ENCODE results near the gene ADH4. TPM values are rescaled to one million over a fixed set of nuclear protein-coding genes. Genes with fewer than 3 reads are reported as not detected.

The ADH4 gene
- total RNA-seq, 2 experiments from 2014 or later, result not detected

- Histone ChIP-seq H3K9me2 (ENCODE audit: insufficient read depth, low read length) (no peaks in the 10 kb centered on the region), H4K20me1 (ENCODE audit: insufficient read depth, low read length) (no peaks in the 10 kb centered on the region), H2AFZ (ENCODE audit: low read length) (no peak overlapping the region), H3K36me3 (ENCODE audit: insufficient read depth, low read length) (no peaks in the 10 kb centered on the region), H3K9me3 (ENCODE audit: low read length) (no peaks in the 10 kb centered on the region), H3K4me1 (ENCODE audit: insufficient read depth, low read length, poor library complexity, severe bottlenecking) (no peaks in the 10 kb centered on the region), H3K4me2 (ENCODE audit: low read length) (no peak overlapping the region), H3K27ac (ENCODE audit: low read depth, low read length, poor library complexity, severe bottlenecking) (no peak overlapping the region), H3K4me3 (ENCODE audit: low read depth, low read length, poor library complexity, severe bottlenecking) (no peak overlapping the region), H3K79me2 (ENCODE audit: insufficient read depth, low read depth, low read length) (no peaks in the 10 kb centered on the region)
- BruUV-seq (replicated peaks), result no TSS peak
- DNase-seq (ENCODE audit: low spot score), result no peak
- CTCF ChIA-PET (ENCODE audit: unreplicated experiment), result no interaction called here
- POLR2A ChIA-PET, result no interaction called here
- intact Hi-C loops (cut with micrococcal nuclease; ENCODE audit: unreplicated experiment), result no loop called here
- TF ChIP-seq EZH2phosphoT487 (IDR thresholded peaks at IDR 0.05; ENCODE audit: borderline replicate concordance, low read depth, low read length) (no peak), CTCF (conservative IDR thresholded peaks at IDR 0.05; ENCODE audit: low read length) (peak; percentile 40)
Observed at GRCh38 chr4:99159699-99160098, 15.6 kb upstream of the ADH4 start.

GRCh38 chr4:99157478-99157935 lies 13.4 kb upstream of the ADH4 start:
- Histone ChIP-seq H3K4me2 (ENCODE audit: low read length) (no peak overlapping the region), H3K9me2 (ENCODE audit: insufficient read depth, low read length) (no peaks in the 10 kb centered on the region), H2AFZ (ENCODE audit: low read length) (no peak overlapping the region), H4K20me1 (ENCODE audit: insufficient read depth, low read length) (no peaks in the 10 kb centered on the region), H3K4me1 (ENCODE audit: insufficient read depth, low read length, poor library complexity, severe bottlenecking) (no peaks in the 10 kb centered on the region), H3K36me3 (ENCODE audit: insufficient read depth, low read length) (no peaks in the 10 kb centered on the region), H3K27ac (ENCODE audit: low read depth, low read length, poor library complexity, severe bottlenecking) (no peak overlapping the region), H3K9me3 (ENCODE audit: low read length) (no peaks in the 10 kb centered on the region), H3K4me3 (ENCODE audit: low read depth, low read length, poor library complexity, severe bottlenecking) (no peak overlapping the region), H3K79me2 (ENCODE audit: insufficient read depth, low read depth, low read length) (no peaks in the 10 kb centered on the region)
- intact Hi-C loops (cut with micrococcal nuclease; ENCODE audit: unreplicated experiment), result no loop called here
- CTCF ChIA-PET (ENCODE audit: unreplicated experiment), result no interaction called here
- BruUV-seq (replicated peaks), result no TSS peak
- no peak for DNase-seq (ENCODE audit: low spot score)
- POLR2A ChIA-PET, result no interaction called here
- TF ChIP-seq EZH2phosphoT487 (IDR thresholded peaks at IDR 0.05; ENCODE audit: borderline replicate concordance, low read depth, low read length) (no peak), CTCF (conservative IDR thresholded peaks at IDR 0.05; ENCODE audit: low read length) (no peak)

- no peaks in the 10 kb centered on the region for H3K4me1 ChIP-seq (ENCODE audit: insufficient read depth, low read length, poor library complexity, severe bottlenecking)
- no peaks in the 10 kb centered on the region for H3K36me3 ChIP-seq (ENCODE audit: insufficient read depth, low read length)
- no peaks in the 10 kb centered on the region for H4K20me1 ChIP-seq (ENCODE audit: insufficient read depth, low read length)
- intact Hi-C loops (cut with micrococcal nuclease; ENCODE audit: unreplicated experiment), result no loop called here
- no peak overlapping the region for H2AFZ ChIP-seq (ENCODE audit: low read length)
- H3K9me3 ChIP-seq (ENCODE audit: low read length), result no peaks in the 10 kb centered on the region
- H3K79me2 ChIP-seq (ENCODE audit: insufficient read depth, low read depth, low read length), result no peaks in the 10 kb centered on the region
- no peak for DNase-seq (ENCODE audit: low spot score)
- BruUV-seq (replicated peaks), result no TSS peak
- H3K9me2 ChIP-seq (ENCODE audit: insufficient read depth, low read length), result no peaks in the 10 kb centered on the region
- ChIA-PET POLR2A (no interaction called here), CTCF (ENCODE audit: unreplicated experiment) (no interaction called here)
- H3K27ac ChIP-seq (ENCODE audit: low read depth, low read length, poor library complexity, severe bottlenecking), result no peak overlapping the region
- no peak overlapping the region for H3K4me3 ChIP-seq (ENCODE audit: low read depth, low read length, poor library complexity, severe bottlenecking)
- TF ChIP-seq CTCF (conservative IDR thresholded peaks at IDR 0.05; ENCODE audit: low read length) (no peak), EZH2phosphoT487 (IDR thresholded peaks at IDR 0.05; ENCODE audit: borderline replicate concordance, low read depth, low read length) (no peak)
- H3K4me2 ChIP-seq (ENCODE audit: low read length), result no peak overlapping the region
Observed at GRCh38 chr4:99156992-99157391, 12.9 kb upstream of the ADH4 start.
